ENCODE measurements around the gene GFOD2.

DNA sequence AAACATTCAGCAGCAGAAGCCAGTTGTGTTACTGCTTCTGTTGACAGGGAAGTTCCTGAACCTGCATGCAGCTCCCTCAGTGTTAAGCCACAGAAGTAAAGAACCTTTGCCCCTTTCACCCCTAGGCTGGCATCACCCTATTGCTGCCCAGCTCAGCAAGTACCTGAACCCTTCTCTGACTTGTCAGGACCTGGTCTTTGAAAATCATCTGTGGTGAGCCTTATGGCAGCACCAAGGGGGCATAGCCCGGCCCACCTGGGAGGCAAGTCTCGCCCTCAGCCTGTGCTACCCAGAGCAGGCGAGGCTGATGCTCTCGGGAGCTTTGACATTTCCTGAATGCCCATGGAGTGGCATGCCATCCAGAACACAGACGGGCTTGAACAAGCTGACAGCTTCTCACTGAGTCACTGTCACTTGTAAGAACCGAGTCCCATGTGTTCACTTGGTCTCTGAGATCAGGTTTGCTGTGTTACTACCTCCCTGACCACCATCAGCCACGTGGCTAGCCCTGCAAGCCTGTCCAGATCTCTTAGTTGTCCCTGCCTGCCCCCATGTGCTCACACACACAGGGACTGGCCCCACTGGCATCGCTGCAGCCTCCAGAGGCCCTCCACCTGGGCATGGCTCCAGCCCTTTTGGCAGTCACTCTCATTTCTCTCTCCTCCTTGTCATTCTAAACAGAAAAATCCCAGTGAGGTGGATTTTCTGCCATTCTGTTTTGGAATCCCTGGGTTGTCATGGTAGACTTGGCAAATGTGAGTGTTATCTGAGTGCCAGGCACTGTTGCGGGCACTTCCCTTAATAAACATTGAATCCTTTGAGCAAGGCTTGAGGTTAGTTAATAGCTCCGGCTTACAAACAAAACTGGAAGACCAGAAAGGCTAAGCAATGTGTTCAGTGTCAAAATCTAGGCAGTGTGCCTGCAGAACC lies 77.1 kb downstream of the GFOD2 start:
- TF ChIP-seq, protein P1, sequence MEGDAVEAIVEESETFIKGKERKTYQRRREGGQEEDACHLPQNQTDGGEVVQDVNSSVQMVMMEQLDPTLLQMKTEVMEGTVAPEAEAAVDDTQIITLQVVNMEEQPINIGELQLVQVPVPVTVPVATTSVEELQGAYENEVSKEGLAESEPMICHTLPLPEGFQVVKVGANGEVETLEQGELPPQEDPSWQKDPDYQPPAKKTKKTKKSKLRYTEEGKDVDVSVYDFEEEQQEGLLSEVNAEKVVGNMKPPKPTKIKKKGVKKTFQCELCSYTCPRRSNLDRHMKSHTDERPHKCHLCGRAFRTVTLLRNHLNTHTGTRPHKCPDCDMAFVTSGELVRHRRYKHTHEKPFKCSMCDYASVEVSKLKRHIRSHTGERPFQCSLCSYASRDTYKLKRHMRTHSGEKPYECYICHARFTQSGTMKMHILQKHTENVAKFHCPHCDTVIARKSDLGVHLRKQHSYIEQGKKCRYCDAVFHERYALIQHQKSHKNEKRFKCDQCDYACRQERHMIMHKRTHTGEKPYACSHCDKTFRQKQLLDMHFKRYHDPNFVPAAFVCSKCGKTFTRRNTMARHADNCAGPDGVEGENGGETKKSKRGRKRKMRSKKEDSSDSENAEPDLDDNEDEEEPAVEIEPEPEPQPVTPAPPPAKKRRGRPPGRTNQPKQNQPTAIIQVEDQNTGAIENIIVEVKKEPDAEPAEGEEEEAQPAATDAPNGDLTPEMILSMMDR (IDR thresholded peaks at IDR 0.05; ENCODE audit: poor library complexity): no peak
- TF ChIP-seq EZH2 (IDR thresholded peaks at IDR 0.05; ENCODE audit: borderline replicate concordance): no peak
- no peak for TF ChIP-seq EZH2phosphoT487 (IDR thresholded peaks at IDR 0.05; ENCODE audit: low read depth, severe bottlenecking, unreplicated experiment)

Measured in hepatocyte (in vitro differentiated cells).